Activated CD8-positive, alpha-beta T cell treated with anti-CD3 and anti-CD28 coated beads for 36 hours (primary cell): Measurements from ENCODE around the gene CENPM. TPM values are rescaled to one million over a fixed set of nuclear protein-coding genes. Genes with fewer than 3 reads are reported as not detected.

Experiments used
- ATAC-seq: fragments of 200-7000 bp; cut with Tn5 transposase; one replicate; pipeline ENCODE4 v1.10.0; 2021; ENCODE audit warnings: mild to moderate bottlenecking, moderate library complexity
- CTCF ChIA-PET: fragments of 350-600 bp; sonication (Branson Sonifier 250); formaldehyde crosslinking; loops from one replicate; lab custom pipeline; 2021; ENCODE audit warnings: antibody characterized with exemption; lab: Charles Lee
- POLR2A ChIA-PET: fragments of 350-600 bp; sonication (Branson Sonifier 250); formaldehyde crosslinking; loops from one replicate; lab custom pipeline; 2021; ENCODE audit warnings: antibody characterized with exemption; lab: Charles Lee
- DNase-seq: peaks from one replicate; pipeline ENCODE4 v3.0.0-alpha.2; 2020
- H3K27ac Mint-ChIP-seq: one replicate; pipeline ENCODE4 v1.8.0; 2021; ENCODE audit warnings: mild to moderate bottlenecking, mixed read lengths
- H3K27me3 Mint-ChIP-seq: one replicate; pipeline ENCODE4 v1.8.0; 2021; ENCODE audit warnings: mixed read lengths
- H3K36me3 Mint-ChIP-seq: one replicate; pipeline ENCODE4 v1.8.0; 2021; ENCODE audit warnings: low read depth, mixed read lengths
- H3K4me1 Mint-ChIP-seq: one replicate; pipeline ENCODE4 v1.8.0; 2021; ENCODE audit warnings: low read depth, mixed read lengths
- H3K4me3 Mint-ChIP-seq: one replicate; pipeline ENCODE4 v1.8.0; 2021; ENCODE audit warnings: mild to moderate bottlenecking, moderate library complexity, mixed read lengths
- H3K9me3 Mint-ChIP-seq: one replicate; pipeline ENCODE4 v1.8.0; 2021; ENCODE audit warnings: mixed read lengths
- CTCF ChIP-seq: fragments of 200-600 bp; IDR thresholded peaks from one replicate; pipeline ENCODE4 v1.8.0; 2022; ENCODE audit warnings: antibody characterized with exemption, mild to moderate bottlenecking
- intact Hi-C: fragments of 100-400 bp; cut with micrococcal nuclease; formaldehyde crosslinking; loops from one replicate; pipeline ENCODE4 v1.10.0; 2022
- total RNA-seq, 2 experiments: library from RNA; stranded (reverse); gene quantifications; one replicate each; pipeline ENCODE4 v1.2.3, GENCODE V29; 2021

The CENPM gene
- total RNA-seq, 2 experiments from 2014 or later, result 62.5 to 63.1 TPM

- ATAC-seq (no peak), DNase-seq (no peak)
- ChIA-PET POLR2A (interaction anchor here (0.6 to 11.9 kb wide), 8 partner anchors 10 to 413 kb away, joined by 3 to 134 read pairs (median 4); partner anchors contain the start of gene CENPM), CTCF (interaction anchor here (2.5 to 5.6 kb wide), 3 partner anchors 11 to 231 kb away, joined by 9 to 62 read pairs (median 21); no protein-coding TSS in a partner anchor)
- Mint-ChIP-seq H3K4me1 (peaks cover 27% of the 10 kb centered on the region), H3K9me3 (no peaks in the 10 kb centered on the region), H3K27me3 (peaks cover 2% of the 10 kb centered on the region), H3K4me3 (no peak overlapping the region), H3K27ac (no peak overlapping the region), H3K36me3 (no peaks in the 10 kb centered on the region)
- no peak for TF ChIP-seq CTCF
- intact Hi-C loops, result no loop called here
Measured at GRCh38 chr22:41927813-41928212, 19.1 kb downstream of the CENPM start.

GRCh38 chr22:41925783-41926460 lies 21.0 kb downstream of the CENPM start:
- CTCF ChIA-PET, result interaction anchor here (0.9 to 5.6 kb wide), 28 partner anchors 8 to 519 kb away, joined by 3 to 62 read pairs (median 4); partner anchors contain the start of genes CCDC134, CENPM and SREBF2
- H3K4me1 Mint-ChIP-seq, result peaks cover 27% of the 10 kb centered on the region
- intact Hi-C loops, result no loop called here
- H3K27me3 Mint-ChIP-seq, result peaks cover 2% of the 10 kb centered on the region
- DNase-seq (peak; percentile 86), ATAC-seq (peak; percentile 89)
- TF ChIP-seq CTCF, result peak; percentile 83
- H3K9me3 Mint-ChIP-seq, result no peaks in the 10 kb centered on the region
- H3K4me3 Mint-ChIP-seq, result peak overlapping the region; percentile 64
- no peak overlapping the region for H3K27ac Mint-ChIP-seq
- no peaks in the 10 kb centered on the region for H3K36me3 Mint-ChIP-seq
- POLR2A ChIA-PET, result interaction anchor here (0.8 to 11.9 kb wide), 18 partner anchors 10 to 165 kb away, joined by 3 to 134 read pairs (median 4); partner anchors contain the start of genes CENPM, NDUFA6 and SHISA8

GRCh38 chr22:41923595-41924276 lies 23.2 kb downstream of the CENPM start:
- TF ChIP-seq CTCF, result no peak
- Mint-ChIP-seq H3K27me3 (peaks cover 2% of the 10 kb centered on the region), H3K4me1 (peaks cover 27% of the 10 kb centered on the region), H3K4me3 (no peak overlapping the region), H3K27ac (no peak overlapping the region), H3K36me3 (no peaks in the 10 kb centered on the region), H3K9me3 (no peaks in the 10 kb centered on the region)
- DNase-seq (no peak), ATAC-seq (no peak)
- ChIA-PET POLR2A (interaction anchor here (0.6 to 11.9 kb wide), 6 partner anchors 9 to 691 kb away, joined by 3 to 134 read pairs (median 4); partner anchors contain the start of genes POLDIP3 and SHISA8), CTCF (interaction anchor here (1.4 to 5.6 kb wide), 3 partner anchors 15 to 227 kb away, joined by 7 to 62 read pairs (median 21); no protein-coding TSS in a partner anchor)
- intact Hi-C loops, result no loop called here

GRCh38 chr22:41922940-41923594 lies 23.9 kb downstream of the CENPM start:
- Mint-ChIP-seq H3K4me1 (peaks cover 25% of the 10 kb centered on the region), H3K4me3 (no peak overlapping the region), H3K9me3 (no peaks in the 10 kb centered on the region), H3K27ac (no peak overlapping the region), H3K27me3 (peaks cover 2% of the 10 kb centered on the region), H3K36me3 (no peaks in the 10 kb centered on the region)
- no peak for TF ChIP-seq CTCF
- ATAC-seq (no peak), DNase-seq (no peak)
- CTCF ChIA-PET, result interaction anchor here (1.4 kb wide), 1 partner anchor 18 kb away, joined by 7 read pairs; no protein-coding TSS in a partner anchor
- POLR2A ChIA-PET, result interaction anchor here (0.9 to 11.9 kb wide), 4 partner anchors 10 to 60 kb away, joined by 3 to 134 read pairs (median 4); no protein-coding TSS in a partner anchor
- intact Hi-C loops, result no loop called here
